GM18858 (cell line): Measurements from ENCODE around the gene VANGL2.

ENCODE experiments used
- ATAC-seq: cut with Tn5 transposase; IDR thresholded peaks from one replicate; pipeline ENCODE4 v1.9.1; 2021; ENCODE audit not compliant: unreplicated experiment

The VANGL2 gene

DNA sequence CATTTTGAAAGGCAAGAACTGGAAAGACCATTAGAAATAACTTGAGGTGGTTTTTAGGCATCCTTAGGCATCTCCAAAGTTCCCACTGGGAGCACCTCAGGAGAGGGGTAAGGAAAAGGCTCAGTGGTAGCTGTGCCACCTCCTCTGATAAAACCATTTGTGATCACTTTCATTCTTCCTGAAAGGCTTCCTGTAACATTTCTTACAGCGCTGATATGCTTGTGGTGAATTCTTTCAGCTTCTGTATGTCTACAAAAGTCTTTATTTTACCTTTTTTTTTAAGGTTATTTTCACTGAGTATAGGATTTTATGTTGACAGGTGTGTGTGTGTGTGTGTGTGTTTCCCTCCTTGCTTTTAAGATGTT is 54.8 kb downstream of the VANGL2 start:
- no peak for ATAC-seq

DNA sequence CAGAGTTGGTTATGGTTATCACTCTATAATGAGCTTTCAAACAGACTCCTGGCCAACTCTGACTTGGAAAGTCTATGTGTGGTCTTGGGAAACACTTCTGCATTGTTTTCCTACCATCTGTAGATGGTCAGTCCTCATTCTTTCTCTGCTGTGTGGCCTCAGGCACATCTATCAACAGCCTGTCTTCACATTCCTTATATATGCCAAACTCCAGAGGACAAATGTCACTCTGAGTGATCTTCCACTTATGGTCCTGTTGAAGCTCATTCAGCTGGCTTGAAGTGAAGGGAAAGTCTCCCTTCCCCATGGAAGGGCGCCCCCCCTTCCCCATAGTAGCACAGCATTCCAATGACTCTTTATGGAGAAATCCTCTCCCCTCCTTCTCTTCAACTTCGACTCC is 58.7 kb downstream of the VANGL2 start:
- ATAC-seq: no peak

DNA sequence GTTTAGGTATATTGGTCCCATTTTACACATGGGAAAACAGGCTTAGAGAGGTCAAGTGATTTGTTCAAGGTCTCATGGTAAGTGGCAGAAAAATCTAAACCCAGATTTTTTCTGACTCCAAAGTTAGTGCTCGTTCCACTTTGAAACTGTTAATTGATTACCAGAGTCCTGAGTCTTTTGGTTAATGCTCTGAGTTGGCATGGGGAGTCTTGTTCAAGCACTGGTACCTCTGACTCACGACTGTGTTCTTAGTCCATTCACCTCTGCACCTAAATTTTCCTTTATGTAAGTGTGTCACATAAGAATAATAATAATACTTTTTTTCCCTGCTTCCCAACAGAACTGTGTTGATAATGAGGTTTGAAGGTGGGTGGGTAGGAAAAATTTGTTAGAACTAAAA is 59.3 kb downstream of the VANGL2 start:
- no peak for ATAC-seq

DNA sequence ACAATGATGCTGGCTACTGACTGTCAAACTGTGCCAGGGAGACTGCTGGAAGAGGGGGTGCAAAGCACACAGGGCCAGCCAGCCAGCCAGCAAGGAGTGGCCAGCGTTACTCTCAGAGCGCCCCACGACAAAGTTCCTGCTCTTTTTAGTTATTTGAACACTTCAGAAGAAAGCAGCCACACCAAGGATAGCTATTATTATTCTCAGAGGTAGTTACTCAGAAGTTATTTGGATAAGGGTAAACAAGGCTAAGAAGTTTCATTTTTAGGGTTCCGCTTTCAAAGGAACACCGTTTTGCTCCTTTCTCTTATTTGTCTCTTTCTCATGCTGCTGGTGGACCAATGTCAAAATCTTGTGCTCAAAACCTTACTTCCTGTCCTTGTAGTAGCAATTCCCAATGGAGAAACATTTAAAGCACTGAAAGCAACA is 59.9 kb downstream of the VANGL2 start:
- no peak for ATAC-seq

DNA sequence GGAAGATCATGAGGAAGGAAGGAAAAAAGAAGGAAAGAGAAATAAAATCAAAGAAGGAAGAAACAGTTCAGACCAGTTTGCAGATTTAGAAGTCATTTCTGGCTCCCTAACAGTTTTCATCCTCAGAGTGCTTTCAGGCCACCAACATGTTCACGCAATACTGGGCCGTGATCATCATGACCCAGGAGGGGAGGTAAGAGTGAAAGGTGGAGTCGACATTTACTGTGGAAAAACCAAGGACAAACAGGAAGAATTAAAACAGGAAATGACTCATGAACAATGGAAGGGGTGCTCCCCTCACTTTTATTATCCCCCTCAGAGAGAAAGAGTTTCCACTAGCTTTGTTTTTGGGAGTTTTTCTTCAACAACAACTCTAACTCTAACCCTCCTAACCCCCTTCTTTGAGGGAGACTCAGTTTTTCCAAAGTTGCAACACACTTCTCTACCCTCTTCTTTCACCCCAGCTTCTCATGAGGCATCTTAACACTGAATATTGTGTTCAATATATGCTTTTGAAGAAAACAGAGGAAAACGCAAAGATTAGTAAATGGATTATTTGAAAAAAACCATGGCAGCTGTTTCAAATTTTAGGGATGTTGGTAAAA is 60.4 kb downstream of the VANGL2 start:
- ATAC-seq: no peak

DNA sequence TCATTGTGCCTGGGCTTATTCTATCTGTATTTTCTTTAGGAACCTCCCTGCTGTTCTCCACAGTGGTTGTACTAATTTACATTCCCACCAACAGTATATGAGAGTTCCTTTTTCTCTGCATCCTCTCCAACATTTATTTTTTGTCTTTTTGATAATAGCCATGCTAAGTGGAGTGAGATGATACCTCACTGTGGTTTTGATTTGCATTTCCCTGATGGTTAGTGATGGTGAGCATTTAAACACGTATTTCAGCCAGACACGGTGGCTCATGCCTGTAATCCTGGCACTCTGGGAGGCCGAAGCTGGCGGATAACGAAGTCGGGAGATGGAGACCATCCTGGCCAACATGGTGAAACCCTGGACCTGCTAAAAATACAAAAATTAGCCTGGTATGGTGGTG is 64.8 kb downstream of the VANGL2 start:
- no peak for ATAC-seq

DNA sequence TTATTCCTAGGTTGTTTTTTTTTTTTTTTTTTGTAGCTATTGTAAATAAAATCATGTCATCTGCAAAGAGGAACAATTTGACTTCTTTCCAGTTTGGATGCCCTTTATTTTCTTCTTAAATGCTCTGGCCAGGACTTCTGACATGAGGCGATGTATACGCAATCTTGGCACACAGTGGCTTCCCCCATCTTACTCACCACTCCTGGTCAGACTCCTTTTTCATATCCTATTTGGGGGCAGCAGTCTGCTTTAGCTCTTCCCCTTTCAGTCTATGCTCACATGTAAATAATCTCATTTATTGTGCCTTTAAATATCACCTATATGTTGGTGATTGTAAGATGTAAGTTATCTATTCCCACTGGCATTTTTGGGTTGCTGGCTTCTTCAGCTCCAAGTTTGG is 66.6 kb downstream of the VANGL2 start:
- no peak for ATAC-seq

DNA sequence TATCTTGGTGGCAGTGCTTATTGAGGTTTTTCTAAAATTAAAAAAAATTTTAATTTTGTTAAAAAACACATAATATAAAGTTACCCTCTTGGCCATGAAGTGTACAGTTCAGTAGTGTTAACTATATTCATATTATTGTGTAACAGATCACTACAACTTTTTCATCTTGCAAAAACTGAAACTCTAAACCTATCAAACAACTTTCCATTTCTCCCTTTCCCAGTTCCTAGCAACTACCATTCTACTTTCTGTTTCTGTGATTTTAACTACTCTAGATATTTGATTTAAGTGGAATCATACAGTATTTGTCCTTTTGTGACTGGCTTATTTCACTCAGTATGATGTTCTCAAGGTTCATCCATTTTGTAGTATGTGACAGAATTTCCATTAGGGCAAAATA is 67.2 kb downstream of the VANGL2 start:
- ATAC-seq: no peak

DNA sequence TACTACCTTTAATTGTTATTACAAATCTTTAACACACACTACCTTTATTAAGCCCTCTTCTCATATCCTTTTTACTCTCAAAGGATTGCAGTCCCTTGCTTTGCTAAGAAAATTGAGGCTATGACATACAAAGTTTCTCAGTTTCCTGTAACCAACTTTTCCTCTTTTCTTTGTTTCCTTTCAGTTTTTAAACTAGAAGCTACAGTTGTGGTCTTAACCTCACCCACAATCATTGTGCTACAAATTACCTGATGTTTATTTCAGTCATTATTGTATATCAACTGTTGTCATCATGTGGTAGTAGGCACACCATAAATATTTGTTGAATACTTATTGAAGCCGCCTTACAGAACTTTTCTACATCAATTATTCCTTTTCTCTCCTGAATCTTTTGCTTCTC is 70.9 kb downstream of the VANGL2 start:
- ATAC-seq: no peak

DNA sequence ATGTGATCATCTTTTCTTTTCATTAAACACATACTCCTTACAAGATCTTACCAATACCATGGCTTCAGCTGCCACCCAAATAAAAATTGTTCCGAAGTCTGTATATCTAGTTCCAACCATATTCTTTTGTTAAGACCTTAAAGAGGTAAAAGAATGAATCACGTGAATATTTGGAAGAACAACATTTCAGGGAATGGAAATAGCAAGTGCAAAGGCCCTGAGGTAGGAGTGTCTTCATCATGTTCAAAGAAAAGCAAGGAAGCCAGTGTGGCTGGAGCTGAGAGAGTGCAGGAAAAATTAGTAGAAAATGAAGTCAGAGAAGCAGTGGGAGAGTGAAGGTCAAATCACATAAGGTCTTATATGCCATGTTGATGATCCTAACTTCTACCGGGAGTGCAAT is 71.7 kb downstream of the VANGL2 start:
- ATAC-seq: no peak

DNA sequence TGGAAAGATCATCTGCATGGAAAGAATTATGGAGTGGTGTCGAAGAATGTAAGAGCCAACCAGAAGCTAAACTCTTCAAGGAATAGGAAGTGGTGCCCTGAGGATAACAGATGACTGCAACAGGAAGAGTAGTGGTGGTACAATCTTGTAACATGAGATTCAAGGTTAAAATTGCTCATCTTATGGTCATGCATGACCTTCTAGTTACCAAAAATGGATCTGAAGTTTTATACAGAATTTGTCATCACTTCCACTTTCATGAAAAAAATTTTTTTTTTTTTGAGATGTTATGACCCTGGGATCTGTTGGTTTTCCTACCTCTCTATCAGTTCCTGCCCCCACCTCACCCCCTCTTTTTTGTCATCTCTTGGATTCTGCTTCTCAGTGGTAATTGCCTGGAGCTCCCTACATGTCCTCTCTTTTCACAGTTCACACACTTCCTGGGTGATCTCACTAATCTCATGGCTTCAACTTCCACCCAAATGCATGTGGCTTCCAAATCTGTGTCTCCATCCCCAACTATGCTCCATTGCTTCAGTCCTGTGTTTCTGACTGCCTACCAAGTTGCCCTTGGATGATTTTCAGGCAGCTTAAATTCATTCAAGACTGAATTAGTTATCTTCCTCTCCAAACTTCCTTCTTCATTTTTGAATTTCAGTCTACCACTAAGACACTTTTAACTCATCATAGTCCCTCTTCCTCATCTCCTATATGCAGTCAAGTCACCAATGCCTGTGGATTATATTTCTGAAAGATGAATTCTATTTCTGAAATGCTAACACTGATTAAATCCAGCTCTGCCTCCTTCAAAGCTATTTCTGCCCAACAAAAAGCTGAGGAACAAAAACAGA is 74.3 kb downstream of the VANGL2 start:
- ATAC-seq: peak; percentile 62
